ENCODE data around the gene RBL2.

Gene RBL2

DNA sequence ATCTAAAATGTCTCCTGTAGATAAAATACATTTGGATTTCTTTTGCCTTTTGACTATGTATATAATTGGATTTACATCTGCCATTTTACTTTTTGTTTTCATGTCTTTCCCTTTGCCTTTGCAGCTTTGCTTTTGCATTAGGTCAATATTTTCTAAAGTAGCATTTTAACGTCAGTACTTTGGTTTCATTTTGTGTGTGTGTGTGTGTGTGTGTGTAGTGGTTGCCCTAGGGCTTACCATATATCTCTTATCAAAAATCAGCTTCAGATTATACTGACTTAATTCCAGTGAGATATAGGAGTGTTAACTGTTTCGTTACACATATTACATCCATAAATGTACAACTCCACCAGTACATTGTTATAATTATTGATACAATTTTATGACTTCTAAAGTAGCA, 42.6 kb downstream of the RBL2 start:
- Histone ChIP-seq H4K20me1 (ENCODE audit: insufficient read depth) (no peaks in the 10 kb centered on the region), H3K27me3 (ENCODE audit: insufficient read depth, low read depth) (no peaks in the 10 kb centered on the region), H2AFZ (ENCODE audit: low read depth) (no peak overlapping the region), H3K4me1 (ENCODE audit: low read depth, poor library complexity, severe bottlenecking) (no peaks in the 10 kb centered on the region), H3K4me2 (no peak overlapping the region), H3K36me3 (ENCODE audit: insufficient read depth) (no peaks in the 10 kb centered on the region), H3K79me2 (ENCODE audit: insufficient read depth, low read depth) (no peaks in the 10 kb centered on the region), H3K27ac (no peak overlapping the region), H3K9ac (no peak overlapping the region), H3K4me3 (IDR thresholded peaks at IDR 0.05; ENCODE audit: insufficient read depth, low read depth, low read length) (no peak overlapping the region)
- TF ChIP-seq, protein P1, sequence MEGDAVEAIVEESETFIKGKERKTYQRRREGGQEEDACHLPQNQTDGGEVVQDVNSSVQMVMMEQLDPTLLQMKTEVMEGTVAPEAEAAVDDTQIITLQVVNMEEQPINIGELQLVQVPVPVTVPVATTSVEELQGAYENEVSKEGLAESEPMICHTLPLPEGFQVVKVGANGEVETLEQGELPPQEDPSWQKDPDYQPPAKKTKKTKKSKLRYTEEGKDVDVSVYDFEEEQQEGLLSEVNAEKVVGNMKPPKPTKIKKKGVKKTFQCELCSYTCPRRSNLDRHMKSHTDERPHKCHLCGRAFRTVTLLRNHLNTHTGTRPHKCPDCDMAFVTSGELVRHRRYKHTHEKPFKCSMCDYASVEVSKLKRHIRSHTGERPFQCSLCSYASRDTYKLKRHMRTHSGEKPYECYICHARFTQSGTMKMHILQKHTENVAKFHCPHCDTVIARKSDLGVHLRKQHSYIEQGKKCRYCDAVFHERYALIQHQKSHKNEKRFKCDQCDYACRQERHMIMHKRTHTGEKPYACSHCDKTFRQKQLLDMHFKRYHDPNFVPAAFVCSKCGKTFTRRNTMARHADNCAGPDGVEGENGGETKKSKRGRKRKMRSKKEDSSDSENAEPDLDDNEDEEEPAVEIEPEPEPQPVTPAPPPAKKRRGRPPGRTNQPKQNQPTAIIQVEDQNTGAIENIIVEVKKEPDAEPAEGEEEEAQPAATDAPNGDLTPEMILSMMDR (conservative IDR thresholded peaks at IDR 0.05; ENCODE audit: low read depth, low read length): no peak

DNA sequence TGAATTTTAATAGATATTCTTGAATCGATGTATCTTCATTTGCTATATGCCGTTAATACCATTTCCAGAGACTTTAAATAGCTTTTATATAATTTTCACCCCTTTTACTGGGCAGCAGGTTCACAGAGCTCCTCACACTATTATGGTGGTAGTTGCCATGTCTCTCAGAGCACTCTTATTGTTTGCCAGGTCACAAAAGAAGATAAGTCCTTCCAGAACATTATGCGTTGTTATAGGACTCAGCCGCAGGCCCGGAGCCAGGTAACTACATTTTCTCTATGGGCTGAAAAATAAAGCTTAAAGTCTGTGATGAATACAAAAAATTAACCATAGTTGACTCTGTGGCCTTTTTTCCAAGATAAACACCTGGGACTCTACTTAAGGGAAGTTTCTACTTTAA, 44.7 kb downstream of the RBL2 start:
- H3K4me1 ChIP-seq (ENCODE audit: low read depth, poor library complexity, severe bottlenecking): no peaks in the 10 kb centered on the region
- no peak overlapping the region for H2AFZ ChIP-seq (ENCODE audit: low read depth)
- TF ChIP-seq, protein P1 (conservative IDR thresholded peaks at IDR 0.05; ENCODE audit: low read depth, low read length): no peak
- H4K20me1 ChIP-seq (ENCODE audit: insufficient read depth): no peaks in the 10 kb centered on the region
- no peaks in the 10 kb centered on the region for H3K36me3 ChIP-seq (ENCODE audit: insufficient read depth)
- no peaks in the 10 kb centered on the region for H3K27me3 ChIP-seq (ENCODE audit: insufficient read depth, low read depth)
- no peak overlapping the region for H3K9ac ChIP-seq
- no peak overlapping the region for H3K4me2 ChIP-seq
- no peak overlapping the region for H3K4me3 ChIP-seq (IDR thresholded peaks at IDR 0.05; ENCODE audit: insufficient read depth, low read depth, low read length)
- H3K27ac ChIP-seq: no peak overlapping the region
- H3K79me2 ChIP-seq (ENCODE audit: insufficient read depth, low read depth): no peaks in the 10 kb centered on the region

DNA sequence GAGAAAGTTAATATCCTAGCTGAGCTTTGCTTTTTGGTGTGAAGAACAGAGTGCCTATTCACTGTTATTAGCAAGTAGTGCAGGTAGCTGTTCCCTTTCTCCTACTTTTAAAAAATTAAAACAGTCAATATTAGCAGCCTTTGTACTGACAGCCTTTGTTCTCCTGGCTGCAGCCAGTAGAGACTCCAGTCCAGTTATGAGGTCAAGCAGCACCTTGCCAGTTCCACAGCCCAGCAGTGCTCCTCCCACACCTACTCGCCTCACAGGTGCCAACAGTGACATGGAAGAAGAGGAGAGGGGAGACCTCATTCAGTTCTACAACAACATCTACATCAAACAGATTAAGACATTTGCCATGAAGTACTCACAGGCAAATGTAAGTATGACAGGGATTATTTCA, 46.1 kb downstream of the RBL2 start:
- Histone ChIP-seq H3K4me1 (ENCODE audit: low read depth, poor library complexity, severe bottlenecking) (no peaks in the 10 kb centered on the region), H3K36me3 (ENCODE audit: insufficient read depth) (no peaks in the 10 kb centered on the region), H3K4me3 (IDR thresholded peaks at IDR 0.05; ENCODE audit: insufficient read depth, low read depth, low read length) (no peak overlapping the region), H2AFZ (ENCODE audit: low read depth) (no peak overlapping the region), H3K27me3 (ENCODE audit: insufficient read depth, low read depth) (no peaks in the 10 kb centered on the region), H3K4me2 (no peak overlapping the region), H3K27ac (no peak overlapping the region), H3K79me2 (ENCODE audit: insufficient read depth, low read depth) (no peaks in the 10 kb centered on the region), H4K20me1 (ENCODE audit: insufficient read depth) (no peaks in the 10 kb centered on the region), H3K9ac (no peak overlapping the region)
- TF ChIP-seq, protein P1 (conservative IDR thresholded peaks at IDR 0.05; ENCODE audit: low read depth, low read length): no peak

DNA sequence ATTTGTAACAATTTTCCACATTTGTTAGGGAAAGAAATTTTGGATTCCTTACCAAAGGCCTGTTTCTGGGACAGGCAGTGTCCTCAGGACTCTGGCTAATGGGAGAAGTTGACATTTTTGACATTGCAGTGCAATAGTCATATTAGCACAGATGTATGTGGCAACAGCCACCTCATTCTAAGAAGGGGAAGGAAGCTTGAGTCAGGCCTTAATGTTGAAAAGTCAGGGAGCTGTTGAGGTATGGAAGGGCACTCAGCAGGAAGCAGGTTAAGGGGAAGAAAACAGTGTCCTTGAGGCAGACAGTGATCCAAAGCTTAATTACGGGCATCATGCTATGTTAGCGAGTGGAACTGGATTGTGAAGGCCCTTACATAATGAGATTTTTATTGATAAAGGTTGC, 47.9 kb downstream of the RBL2 start:
- Histone ChIP-seq H3K4me2 (no peak overlapping the region), H3K9ac (no peak overlapping the region), H4K20me1 (ENCODE audit: insufficient read depth) (no peaks in the 10 kb centered on the region), H3K4me3 (IDR thresholded peaks at IDR 0.05; ENCODE audit: insufficient read depth, low read depth, low read length) (no peak overlapping the region), H3K79me2 (ENCODE audit: insufficient read depth, low read depth) (no peaks in the 10 kb centered on the region), H3K4me1 (ENCODE audit: low read depth, poor library complexity, severe bottlenecking) (no peaks in the 10 kb centered on the region), H3K36me3 (ENCODE audit: insufficient read depth) (no peaks in the 10 kb centered on the region), H3K27me3 (ENCODE audit: insufficient read depth, low read depth) (no peaks in the 10 kb centered on the region), H3K27ac (no peak overlapping the region), H2AFZ (ENCODE audit: low read depth) (no peak overlapping the region)
- TF ChIP-seq, protein P1 (conservative IDR thresholded peaks at IDR 0.05; ENCODE audit: low read depth, low read length): no peak

DNA sequence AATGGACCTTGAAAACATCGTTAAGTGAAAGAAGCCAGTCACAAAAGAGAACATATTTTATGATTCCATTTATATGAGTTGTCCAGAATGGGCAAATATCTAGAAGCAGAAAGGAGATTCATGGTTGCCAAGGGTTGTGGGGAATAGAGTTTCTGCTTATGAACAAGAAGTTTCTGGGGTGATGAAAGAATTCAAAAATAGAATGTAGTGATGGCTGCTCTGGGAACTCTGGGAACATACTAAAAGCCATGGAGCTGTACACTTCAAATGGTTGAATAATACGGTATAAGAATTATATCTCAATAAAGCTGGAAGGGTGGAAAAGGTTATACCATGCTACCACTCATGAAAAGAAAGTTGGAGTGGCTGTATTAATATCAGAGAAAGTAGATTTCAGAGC, 50.3 kb downstream of the RBL2 start:
- Histone ChIP-seq H4K20me1 (ENCODE audit: insufficient read depth) (no peaks in the 10 kb centered on the region), H3K79me2 (ENCODE audit: insufficient read depth, low read depth) (no peaks in the 10 kb centered on the region), H3K36me3 (ENCODE audit: insufficient read depth) (no peaks in the 10 kb centered on the region), H3K27ac (no peak overlapping the region), H3K4me3 (IDR thresholded peaks at IDR 0.05; ENCODE audit: insufficient read depth, low read depth, low read length) (no peak overlapping the region), H3K4me2 (no peak overlapping the region), H3K27me3 (ENCODE audit: insufficient read depth, low read depth) (no peaks in the 10 kb centered on the region), H2AFZ (ENCODE audit: low read depth) (no peak overlapping the region), H3K9ac (no peak overlapping the region), H3K4me1 (ENCODE audit: low read depth, poor library complexity, severe bottlenecking) (no peaks in the 10 kb centered on the region)
- TF ChIP-seq, protein P1 (conservative IDR thresholded peaks at IDR 0.05; ENCODE audit: low read depth, low read length): no peak

All from KMS-11 (cell line).